ENCODE measurements around the gene GABBR2.

GABBR2 gene

GRCh38 chr9:98707166-98708102 is 1.3 kb downstream of the GABBR2 start:
- TF ChIP-seq RAD21 (IDR thresholded peaks at IDR 0.05; ENCODE audit: low read depth) = peak; percentile 77
- no peak for TF ChIP-seq TAF1 (IDR thresholded peaks at IDR 0.05; ENCODE audit: low read depth)

DNA sequence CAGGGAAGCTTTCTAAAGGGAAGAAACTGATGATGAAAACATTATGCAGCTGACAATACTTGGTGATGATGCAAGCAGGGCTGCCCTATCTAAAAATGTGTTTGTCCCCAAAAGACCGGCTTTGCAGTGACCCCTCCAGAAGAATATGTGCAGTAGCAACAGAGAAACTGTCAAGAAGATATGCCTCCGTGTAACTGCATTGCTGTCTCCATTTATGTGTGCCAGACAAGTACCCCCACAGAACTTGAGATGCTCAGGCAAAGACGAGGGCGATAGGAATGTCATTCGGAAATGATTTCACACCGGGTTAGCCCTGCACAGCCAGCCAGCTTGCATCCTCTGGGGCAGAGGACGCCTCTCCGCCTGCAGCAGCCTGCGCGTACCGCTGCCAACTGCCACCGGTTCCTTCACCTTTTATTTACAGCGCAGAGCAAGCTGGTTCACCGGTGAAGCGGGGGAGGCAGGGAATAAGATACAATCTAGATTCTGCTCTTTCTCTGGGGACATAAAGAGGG is 2.0 kb downstream of the GABBR2 start:
- TF ChIP-seq TEAD4 (IDR thresholded peaks at IDR 0.05) (no peak), EP300 (IDR thresholded peaks at IDR 0.05; ENCODE audit: borderline replicate concordance) (no peak), MAX (IDR thresholded peaks at IDR 0.05) (no peak), NFIC (IDR thresholded peaks at IDR 0.05) (no peak), CREB1 (IDR thresholded peaks at IDR 0.05; ENCODE audit: low read depth) (no peak), EGR1 (IDR thresholded peaks at IDR 0.05) (no peak), RAD21 (IDR thresholded peaks at IDR 0.05; ENCODE audit: low read depth) (no peak), ZBTB7A (IDR thresholded peaks at IDR 0.05; ENCODE audit: low read depth) (no peak), YY1 (IDR thresholded peaks at IDR 0.05; ENCODE audit: low read depth) (no peak), TCF12 (IDR thresholded peaks at IDR 0.05; ENCODE audit: low read depth) (no peak)

DNA sequence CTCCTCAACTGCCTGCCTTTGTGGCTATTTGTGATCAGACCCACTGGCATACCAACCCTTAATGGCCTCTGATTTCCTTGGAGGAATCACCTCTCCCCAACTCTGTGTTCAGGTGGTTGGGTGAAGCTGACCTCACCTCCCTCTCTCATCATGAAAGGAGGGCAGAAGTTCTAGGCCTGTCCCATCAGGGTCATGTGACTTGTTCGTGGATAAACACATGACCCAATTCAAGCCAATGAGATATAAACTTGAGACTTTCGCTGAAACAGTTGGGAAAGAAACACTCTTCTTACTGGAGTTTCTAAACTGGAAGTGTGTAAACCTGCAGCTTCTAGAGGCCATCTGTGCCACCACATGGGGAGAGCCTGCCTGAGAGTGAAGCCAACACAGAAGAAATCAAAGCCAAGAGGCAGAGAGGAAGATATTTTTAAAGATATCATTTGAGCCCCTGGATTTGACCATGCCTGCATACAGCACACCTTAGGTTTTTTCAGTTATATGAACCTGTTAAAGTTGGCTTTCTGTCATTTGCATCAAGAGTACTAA is 5.8 kb downstream of the GABBR2 start:
- 0 out of 2 replicates have a peak, but pooled peaks have one; percentile 12 for TF ChIP-seq USF1 (IDR thresholded peaks at IDR 0.05)
- TF ChIP-seq TEAD4 (IDR thresholded peaks at IDR 0.05) = no peak

GRCh38 chr9:98702340-98702739 is 6.4 kb downstream of the GABBR2 start:
- no peak for TF ChIP-seq EGR1 (IDR thresholded peaks at IDR 0.05)
- TF ChIP-seq RAD21 (IDR thresholded peaks at IDR 0.05; ENCODE audit: low read depth) = no peak
- no peak for TF ChIP-seq TAF1 (IDR thresholded peaks at IDR 0.05; ENCODE audit: low read depth)
- TF ChIP-seq REST (IDR thresholded peaks at IDR 0.05; ENCODE audit: low read depth) = no peak
- TF ChIP-seq YY1 (IDR thresholded peaks at IDR 0.05; ENCODE audit: low read depth) = no peak
- TF ChIP-seq TCF12 (IDR thresholded peaks at IDR 0.05; ENCODE audit: low read depth) = no peak
- no peak for TF ChIP-seq FOXM1 (IDR thresholded peaks at IDR 0.05; ENCODE audit: borderline replicate concordance, low read depth)
- TF ChIP-seq CEBPB (IDR thresholded peaks at IDR 0.05) = no peak
- TF ChIP-seq ZBTB7A (IDR thresholded peaks at IDR 0.05; ENCODE audit: low read depth) = no peak
- TF ChIP-seq MAX (IDR thresholded peaks at IDR 0.05) = no peak
- no peak for TF ChIP-seq USF1 (IDR thresholded peaks at IDR 0.05)
- TF ChIP-seq NFIC (IDR thresholded peaks at IDR 0.05) = no peak
- no peak for TF ChIP-seq CREB1 (IDR thresholded peaks at IDR 0.05; ENCODE audit: low read depth)
- TF ChIP-seq EP300 (IDR thresholded peaks at IDR 0.05; ENCODE audit: borderline replicate concordance) = no peak
- TF ChIP-seq TEAD4 (IDR thresholded peaks at IDR 0.05) = no peak

GRCh38 chr9:98701576-98701975 is 7.2 kb downstream of the GABBR2 start:
- no peak for TF ChIP-seq CEBPB (IDR thresholded peaks at IDR 0.05)
- TF ChIP-seq YY1 (IDR thresholded peaks at IDR 0.05; ENCODE audit: low read depth) = no peak
- TF ChIP-seq MAX (IDR thresholded peaks at IDR 0.05) = no peak
- TF ChIP-seq USF1 (IDR thresholded peaks at IDR 0.05) = no peak
- no peak for TF ChIP-seq EGR1 (IDR thresholded peaks at IDR 0.05)
- TF ChIP-seq ZBTB7A (IDR thresholded peaks at IDR 0.05; ENCODE audit: low read depth) = no peak
- TF ChIP-seq TEAD4 (IDR thresholded peaks at IDR 0.05) = no peak
- no peak for TF ChIP-seq CREB1 (IDR thresholded peaks at IDR 0.05; ENCODE audit: low read depth)
- no peak for TF ChIP-seq REST (IDR thresholded peaks at IDR 0.05; ENCODE audit: low read depth)
- TF ChIP-seq FOXM1 (IDR thresholded peaks at IDR 0.05; ENCODE audit: borderline replicate concordance, low read depth) = no peak
- no peak for TF ChIP-seq TAF1 (IDR thresholded peaks at IDR 0.05; ENCODE audit: low read depth)
- no peak for TF ChIP-seq EP300 (IDR thresholded peaks at IDR 0.05; ENCODE audit: borderline replicate concordance)
- TF ChIP-seq NFIC (IDR thresholded peaks at IDR 0.05) = no peak
- TF ChIP-seq TCF12 (IDR thresholded peaks at IDR 0.05; ENCODE audit: low read depth) = no peak
- no peak for TF ChIP-seq RAD21 (IDR thresholded peaks at IDR 0.05; ENCODE audit: low read depth)
